ENCODE results near the gene CCDC54.

CCDC54 gene

DNA sequence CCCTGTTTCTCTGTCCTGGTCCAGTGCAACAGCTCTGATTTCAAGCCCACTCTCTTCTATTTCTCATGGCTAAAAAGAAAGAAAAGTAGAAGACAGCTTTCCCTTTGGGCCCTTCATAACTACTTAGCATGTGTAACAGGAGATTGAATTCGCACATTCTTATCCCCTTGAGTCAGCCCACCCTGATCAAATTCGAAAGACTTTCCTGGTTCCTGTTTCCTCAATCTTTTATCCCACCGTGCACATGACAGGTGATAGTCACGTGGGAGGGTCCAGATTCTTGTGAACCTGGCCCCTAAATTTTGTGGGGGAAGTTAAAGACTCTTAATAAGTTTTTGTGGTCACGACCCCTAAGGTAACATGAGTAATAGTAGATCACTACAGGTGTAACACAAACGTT lies 4.7 kb upstream of the CCDC54 start:
- no peak for TF ChIP-seq ZNF274 (IDR thresholded peaks at IDR 0.05; ENCODE audit: low read depth, low read length)

DNA sequence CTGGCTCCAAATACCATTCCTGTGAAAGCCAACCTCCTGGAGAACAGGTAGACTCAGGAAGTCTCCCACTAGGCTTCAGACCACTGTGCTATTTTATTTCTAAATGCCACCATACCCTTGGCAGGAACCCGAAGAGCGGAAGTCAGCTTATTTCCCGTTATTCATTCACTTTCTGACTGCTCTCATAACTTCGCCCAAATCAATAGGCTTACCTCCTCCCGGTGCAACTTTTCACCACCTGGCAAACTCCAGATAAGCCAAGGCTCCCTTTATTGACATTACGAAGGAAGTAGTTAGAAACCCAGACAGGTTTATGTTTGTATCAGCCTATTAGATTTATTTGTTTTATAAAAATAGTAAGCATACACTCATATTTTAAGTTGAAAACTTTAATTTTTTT lies 3.3 kb upstream of the CCDC54 start:
- TF ChIP-seq ZNF274 (IDR thresholded peaks at IDR 0.05; ENCODE audit: low read depth, low read length) = no peak
- H3K4me3 ChIP-seq (ENCODE audit: low read length) = no peak overlapping the region

More for the DNA sequence above, 4.7 kb upstream of the CCDC54 start:
- H3K4me3 ChIP-seq (ENCODE audit: low read length) = no peak overlapping the region

DNA sequence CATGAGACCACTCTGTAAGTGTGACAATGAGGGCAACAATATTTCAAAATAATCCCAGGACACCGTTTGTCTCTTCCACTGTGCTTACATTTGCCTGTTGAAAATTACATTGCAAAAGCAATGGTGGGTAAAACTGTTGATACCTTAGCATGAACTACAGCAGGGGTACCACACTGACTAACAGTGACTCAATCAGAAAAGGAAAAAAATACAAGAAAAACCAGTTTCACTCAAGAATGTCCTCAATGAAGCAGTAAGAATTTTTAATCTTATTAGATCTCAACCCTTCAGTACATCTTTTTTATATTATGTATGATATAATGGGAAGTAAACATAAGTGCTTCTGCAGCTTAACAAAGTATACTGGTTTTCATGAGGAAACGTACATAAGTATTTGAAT lies 1.6 kb upstream of the CCDC54 start:
- no peak overlapping the region for H3K4me3 ChIP-seq (ENCODE audit: low read length)
- no peak for TF ChIP-seq ZNF274 (IDR thresholded peaks at IDR 0.05; ENCODE audit: low read depth, low read length)

DNA sequence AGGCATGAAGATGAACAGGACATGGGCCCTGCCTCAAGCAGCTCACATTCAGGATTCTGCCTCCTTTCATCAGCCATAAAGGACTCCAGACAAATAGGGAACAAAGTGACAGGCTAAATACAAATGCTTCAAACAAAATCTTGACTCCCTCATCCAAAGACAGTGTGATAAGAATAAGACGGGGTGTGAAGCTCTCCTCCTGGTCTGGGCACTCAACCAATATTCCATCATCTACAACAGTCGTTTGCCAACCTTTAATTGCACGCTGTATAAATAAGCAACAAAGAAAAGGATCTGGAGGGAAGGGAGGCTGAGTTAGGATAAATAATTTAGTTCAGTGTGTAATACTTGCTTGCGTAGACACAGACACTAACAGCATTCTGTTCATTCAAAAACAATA lies 5.4 kb downstream of the CCDC54 start:
- H3K4me3 ChIP-seq (ENCODE audit: low read length) = no peak overlapping the region
- no peak for TF ChIP-seq ZNF274 (IDR thresholded peaks at IDR 0.05; ENCODE audit: low read depth, low read length)

DNA sequence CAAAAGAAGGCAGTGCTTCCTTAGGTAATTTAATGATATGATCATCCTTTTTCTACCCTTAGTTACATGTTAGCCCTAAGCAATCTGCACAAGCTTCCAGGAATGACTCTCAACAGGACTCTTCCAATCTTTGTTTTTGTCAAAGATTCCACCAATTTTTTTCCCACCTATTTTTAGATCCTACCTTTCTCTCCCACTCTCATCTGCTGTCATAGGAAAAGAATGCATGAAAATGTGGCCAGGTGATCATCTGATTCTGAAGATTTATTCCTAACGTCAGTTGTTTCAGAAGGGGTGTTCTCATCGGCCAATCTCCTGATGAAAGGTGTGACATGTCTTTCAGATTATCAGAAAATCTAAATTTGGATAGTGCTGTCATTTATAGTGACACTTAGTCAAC lies 7.2 kb downstream of the CCDC54 start:
- no peak for TF ChIP-seq ZNF274 (IDR thresholded peaks at IDR 0.05; ENCODE audit: low read depth, low read length)
- no peak overlapping the region for H3K4me3 ChIP-seq (ENCODE audit: low read length)

DNA sequence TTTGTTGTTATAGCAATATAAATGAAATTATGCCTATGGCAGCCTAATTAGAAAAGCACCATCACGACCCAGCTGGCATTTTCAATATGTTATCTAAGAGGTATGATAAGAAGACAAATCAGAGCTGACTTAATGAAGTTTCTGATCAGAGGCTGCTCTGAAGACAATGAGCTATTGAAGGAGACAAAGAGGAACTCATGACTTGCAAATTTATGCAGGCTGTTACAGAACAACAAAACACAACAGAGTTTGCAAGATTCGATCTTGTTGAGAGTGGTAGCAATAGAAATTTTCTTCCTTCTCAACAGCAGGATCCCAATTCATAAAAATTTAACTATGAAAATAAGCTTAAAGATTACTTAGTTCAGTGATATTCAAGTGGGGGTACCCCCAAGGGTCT lies 7.7 kb downstream of the CCDC54 start:
- no peak overlapping the region for H3K4me3 ChIP-seq (ENCODE audit: low read length)
- no peak for TF ChIP-seq ZNF274 (IDR thresholded peaks at IDR 0.05; ENCODE audit: low read depth, low read length)

DNA sequence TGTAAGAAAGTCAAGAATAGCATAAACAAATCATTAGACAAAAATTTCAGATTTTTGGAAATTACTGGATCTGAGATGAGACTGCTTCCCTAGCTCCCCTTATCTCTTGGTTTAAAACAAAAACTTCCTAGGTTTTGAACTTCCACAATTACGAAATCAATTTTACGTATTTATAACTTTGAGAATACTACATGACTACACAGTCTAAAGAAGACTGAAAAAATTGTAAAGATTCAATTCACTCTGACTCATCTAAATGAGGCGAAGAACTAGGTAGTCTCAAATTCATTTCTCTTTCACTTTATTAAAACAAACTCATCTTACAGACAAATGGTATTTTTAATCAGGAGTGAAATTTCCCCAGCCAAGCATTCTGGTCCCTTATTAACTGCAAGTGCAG lies 10.3 kb downstream of the CCDC54 start:
- TF ChIP-seq ZNF274 (IDR thresholded peaks at IDR 0.05; ENCODE audit: low read depth, low read length) = no peak
- no peak overlapping the region for H3K4me3 ChIP-seq (ENCODE audit: low read length)

DNA sequence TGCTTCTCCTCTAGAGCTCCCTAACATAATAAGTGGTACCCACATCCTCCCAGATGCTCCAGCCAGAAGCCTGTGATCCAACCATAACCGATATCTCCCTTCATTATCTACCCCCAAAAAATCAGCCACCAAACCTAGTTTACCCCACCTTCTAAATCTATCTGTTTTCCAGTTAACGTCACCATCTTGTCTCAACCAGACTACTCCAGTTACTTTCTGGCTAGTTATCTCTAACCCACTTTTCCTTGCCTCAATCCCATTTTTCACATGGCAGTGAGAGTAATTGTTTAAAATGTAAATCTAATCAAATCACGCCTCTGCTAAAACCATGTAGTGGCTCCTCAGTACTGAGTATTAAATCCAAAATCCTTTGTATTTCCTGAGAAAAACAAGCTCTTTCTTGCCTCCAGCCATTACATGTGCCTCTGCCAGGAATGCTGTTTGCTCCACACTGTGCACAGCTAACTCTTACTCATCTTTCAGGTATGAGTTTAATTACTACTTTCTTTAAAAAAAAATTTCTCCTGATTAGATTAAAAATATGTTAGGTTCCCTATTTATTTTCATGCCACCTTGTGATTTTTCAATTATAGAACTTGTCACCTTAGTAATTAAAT lies 15.4 kb downstream of the CCDC54 start:
- no peak overlapping the region for H3K4me3 ChIP-seq (ENCODE audit: low read length)
- TF ChIP-seq ZNF274 (IDR thresholded peaks at IDR 0.05; ENCODE audit: low read depth, low read length) = no peak

DNA sequence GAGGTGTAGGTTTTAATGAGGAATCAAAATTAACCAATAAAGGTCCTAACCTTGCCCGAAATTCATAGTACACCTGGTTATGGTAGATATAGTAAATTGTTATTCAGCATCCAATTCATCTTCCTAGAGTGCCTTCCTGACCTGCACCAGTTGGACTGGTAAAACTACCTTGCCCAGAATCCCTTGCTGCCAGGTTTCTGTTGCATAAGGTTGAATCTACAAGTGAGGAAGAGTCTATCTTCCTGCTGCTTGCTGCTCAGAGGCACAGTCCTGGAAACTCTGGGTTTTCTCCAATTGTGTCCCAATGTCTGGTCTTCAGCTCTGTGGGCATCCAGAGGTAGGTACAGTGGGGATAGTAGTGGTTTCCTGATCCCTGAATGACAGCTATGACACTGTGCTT lies 17.3 kb downstream of the CCDC54 start:
- H3K4me3 ChIP-seq (ENCODE audit: low read length) = no peak overlapping the region
- TF ChIP-seq ZNF274 (IDR thresholded peaks at IDR 0.05; ENCODE audit: low read depth, low read length) = no peak

DNA sequence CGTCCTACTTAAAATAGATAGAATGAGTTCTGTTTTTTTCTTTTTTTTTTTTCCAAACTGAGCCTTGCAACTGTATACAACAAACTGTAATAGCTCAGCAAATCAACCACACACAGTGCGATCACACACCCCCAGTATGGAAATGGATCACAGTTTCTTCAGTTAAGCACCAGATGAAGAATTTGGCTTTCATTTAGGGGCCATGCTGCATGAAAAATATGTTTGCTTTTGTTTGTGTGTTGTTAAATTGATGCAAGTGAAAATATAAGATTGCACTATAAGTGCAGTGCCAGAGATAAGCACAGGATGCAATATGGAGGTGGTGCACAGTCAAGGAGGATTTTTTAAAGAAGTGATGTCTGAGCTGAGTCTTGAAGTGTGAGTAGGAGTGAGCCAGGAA lies 17.8 kb downstream of the CCDC54 start:
- TF ChIP-seq ZNF274 (IDR thresholded peaks at IDR 0.05; ENCODE audit: low read depth, low read length) = no peak
- no peak overlapping the region for H3K4me3 ChIP-seq (ENCODE audit: low read length)

DNA sequence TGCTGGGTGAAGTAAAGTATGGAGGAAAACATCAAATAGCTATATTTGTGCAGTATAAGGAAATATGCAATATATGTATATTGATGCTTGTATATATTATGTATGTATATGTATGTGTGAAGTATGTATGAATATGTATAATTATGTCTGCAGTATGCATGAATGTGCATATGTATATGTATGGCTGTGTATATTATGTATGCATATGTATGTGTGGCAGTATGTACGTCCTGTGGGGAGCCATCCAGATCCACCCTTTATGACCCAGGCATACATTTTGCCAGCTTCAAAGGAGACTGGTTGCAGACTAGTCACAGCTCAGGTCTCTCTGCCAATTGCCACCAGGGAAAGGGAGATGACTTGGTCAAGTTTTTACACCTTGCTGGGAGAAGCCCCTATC lies 24.1 kb downstream of the CCDC54 start:
- H3K4me3 ChIP-seq (ENCODE audit: low read length) = no peak overlapping the region
- no peak for TF ChIP-seq ZNF274 (IDR thresholded peaks at IDR 0.05; ENCODE audit: low read depth, low read length)

DNA sequence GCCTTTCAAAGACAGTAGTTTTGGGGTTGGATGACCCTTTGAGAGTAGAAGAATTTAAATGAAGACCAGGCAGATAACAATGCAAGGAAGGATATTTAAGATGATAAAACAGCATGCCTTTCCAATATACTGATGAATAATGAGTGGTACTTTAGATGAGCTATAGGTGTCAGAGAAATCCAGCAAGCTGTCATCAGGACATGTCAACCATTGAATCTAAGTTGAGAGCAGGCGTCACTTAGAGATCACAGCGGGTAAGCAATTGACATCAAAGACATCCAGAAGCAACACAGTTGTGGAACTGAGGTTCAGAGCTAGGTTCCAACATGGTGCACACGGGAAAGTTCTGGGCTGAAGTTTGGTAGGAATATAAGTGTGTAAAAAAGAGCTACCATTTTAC lies 25.0 kb downstream of the CCDC54 start:
- no peak overlapping the region for H3K4me3 ChIP-seq (ENCODE audit: low read length)

DNA sequence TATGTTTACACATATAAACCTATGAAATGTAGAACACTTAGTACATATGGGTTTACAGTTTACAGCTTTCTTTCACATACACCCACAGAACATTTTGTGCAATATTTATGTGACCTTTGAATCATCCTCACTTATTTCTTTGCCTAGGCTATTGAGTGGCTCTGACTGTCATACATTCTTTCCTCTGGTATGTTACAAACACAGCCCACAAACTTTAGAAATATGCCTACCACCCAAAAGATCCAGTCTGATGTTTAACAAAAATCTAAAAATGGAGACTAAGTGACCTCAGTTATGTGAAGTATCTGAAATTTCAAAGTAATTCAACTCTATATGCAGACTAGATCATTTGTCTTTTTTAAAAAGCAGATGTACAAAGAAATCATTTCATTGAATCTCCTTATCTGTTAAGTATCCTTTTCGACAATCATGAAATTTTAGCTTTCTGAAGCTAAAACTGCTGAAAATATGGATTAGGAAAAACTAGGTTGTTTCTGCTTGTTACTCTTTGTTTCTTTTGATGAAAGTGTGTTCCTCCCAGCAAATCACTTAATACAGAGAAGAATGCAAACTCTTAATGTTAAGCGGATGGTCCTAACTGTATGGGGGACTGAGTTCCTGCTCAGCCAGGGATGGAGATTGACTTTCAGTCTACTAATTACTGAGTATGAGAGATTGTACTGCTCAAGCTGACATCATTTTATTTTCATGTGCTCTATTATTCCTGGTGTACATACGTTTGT lies 27.7 kb downstream of the CCDC54 start:
- no peak overlapping the region for H3K4me3 ChIP-seq (ENCODE audit: low read length)
- no peak for TF ChIP-seq ZNF274 (IDR thresholded peaks at IDR 0.05; ENCODE audit: low read depth, low read length)

More for the DNA sequence above, 25.0 kb downstream of the CCDC54 start:
- no peak for TF ChIP-seq ZNF274 (IDR thresholded peaks at IDR 0.05; ENCODE audit: low read depth, low read length)

DNA sequence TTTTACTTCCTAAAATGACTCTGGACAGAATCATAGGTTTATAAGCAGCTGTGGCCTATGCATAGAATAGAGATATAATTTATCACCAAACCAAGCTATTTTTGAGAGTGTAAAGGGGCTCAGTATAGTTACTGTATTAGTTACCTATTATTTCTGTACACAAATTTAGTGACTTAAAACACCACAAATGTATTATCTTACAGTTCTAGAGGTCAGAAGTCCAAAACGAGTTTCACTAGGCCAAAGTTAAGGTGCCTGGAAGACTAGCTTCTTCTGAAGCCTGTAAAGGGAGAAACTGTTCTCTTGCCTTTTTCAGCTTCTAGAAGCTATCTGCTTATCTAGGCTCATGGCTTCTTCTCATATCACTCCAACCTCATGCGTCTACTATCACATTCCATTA lies 30.1 kb downstream of the CCDC54 start:
- H3K4me3 ChIP-seq (ENCODE audit: low read length) = no peak overlapping the region
- no peak for TF ChIP-seq ZNF274 (IDR thresholded peaks at IDR 0.05; ENCODE audit: low read depth, low read length)

DNA sequence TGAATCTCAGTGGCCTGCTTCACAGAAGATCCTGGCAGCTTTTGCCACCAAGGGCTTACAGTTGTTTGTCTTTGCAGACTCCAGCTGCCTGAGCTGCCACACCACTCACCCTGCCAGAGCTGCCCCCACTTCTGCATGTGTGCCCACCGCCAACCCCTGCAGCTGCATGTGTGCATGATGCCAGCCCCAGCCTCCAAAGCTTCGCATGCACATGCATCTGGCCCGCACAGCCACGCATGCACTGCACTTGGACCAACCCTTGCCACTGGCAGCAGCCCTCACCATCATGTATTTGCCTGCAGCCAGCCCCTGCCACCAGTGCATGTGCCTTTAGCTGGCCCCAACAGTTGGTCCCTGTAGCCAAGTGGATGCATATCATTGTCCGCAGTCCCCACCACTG lies 31.3 kb downstream of the CCDC54 start:
- TF ChIP-seq ZNF274 (IDR thresholded peaks at IDR 0.05; ENCODE audit: low read depth, low read length) = no peak
- H3K4me3 ChIP-seq (ENCODE audit: low read length) = no peak overlapping the region

DNA sequence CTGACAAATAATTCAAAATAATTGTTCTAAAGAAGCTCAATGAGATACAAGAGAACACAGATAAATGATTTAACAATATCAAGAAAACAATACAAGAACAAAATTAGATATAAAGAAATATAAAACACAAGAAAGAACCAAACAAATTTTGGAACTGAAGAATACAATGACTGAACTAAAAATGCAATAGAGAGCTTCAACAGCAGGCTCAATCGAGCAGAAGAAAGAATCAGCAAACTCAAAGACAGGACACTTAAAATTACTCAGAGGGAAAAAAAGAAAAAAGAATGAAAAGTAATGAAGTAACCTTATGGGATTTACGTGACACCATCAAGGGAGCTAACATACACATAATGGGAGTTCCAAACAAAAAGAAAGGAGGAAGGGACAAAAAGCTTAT lies 32.1 kb downstream of the CCDC54 start:
- TF ChIP-seq ZNF274 (IDR thresholded peaks at IDR 0.05; ENCODE audit: low read depth, low read length) = no peak
- no peak overlapping the region for H3K4me3 ChIP-seq (ENCODE audit: low read length)

All from GM08714 (cell line).